ENCODE results near the gene EIF5AL1. TPM values are rescaled to one million over a fixed set of nuclear protein-coding genes. Genes with fewer than 3 reads are reported as not detected.

EIF5AL1 gene
- total RNA-seq, 2 experiments from 2014 or later, result 0.53 to 0.83 TPM

DNA sequence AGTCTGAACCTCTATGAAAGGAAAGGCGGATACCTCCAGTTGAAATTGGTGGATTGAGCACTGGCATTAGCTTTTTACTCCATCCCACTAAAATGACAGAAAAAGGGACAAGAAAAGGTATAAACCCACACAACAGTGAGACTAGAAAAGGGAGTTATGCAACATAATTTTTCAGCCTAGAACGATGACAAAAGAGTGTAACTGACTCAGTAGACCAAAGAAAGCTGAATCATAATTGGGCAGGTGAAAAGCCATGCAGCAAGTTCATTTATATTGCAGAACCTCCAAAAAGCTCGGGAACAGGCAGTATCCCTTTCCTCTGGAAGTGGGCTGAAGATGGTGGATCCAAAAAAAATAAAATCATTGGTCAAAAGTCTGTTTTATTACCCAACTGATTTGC lies 36.5 kb upstream of the EIF5AL1 start:
- Mint-ChIP-seq H3K27me3 (ENCODE audit: low read depth) (peaks cover 33% of the 10 kb centered on the region), H3K9me3 (ENCODE audit: insufficient read depth) (no peaks in the 10 kb centered on the region), H3K4me1 (ENCODE audit: low read depth) (no peaks in the 10 kb centered on the region), H3K36me3 (ENCODE audit: low read depth) (no peaks in the 10 kb centered on the region), H3K27ac (no peak overlapping the region), H3K4me3 (no peak overlapping the region)
- DNase-seq, result no peak
- no peak for ATAC-seq
- ChIA-PET POLR2A (no interaction called here), CTCF (interaction anchor here (1.5 to 3.2 kb wide), 4 partner anchors 8 to 102 kb away, joined by 3 to 17 read pairs (median 12); no protein-coding TSS in a partner anchor)

DNA sequence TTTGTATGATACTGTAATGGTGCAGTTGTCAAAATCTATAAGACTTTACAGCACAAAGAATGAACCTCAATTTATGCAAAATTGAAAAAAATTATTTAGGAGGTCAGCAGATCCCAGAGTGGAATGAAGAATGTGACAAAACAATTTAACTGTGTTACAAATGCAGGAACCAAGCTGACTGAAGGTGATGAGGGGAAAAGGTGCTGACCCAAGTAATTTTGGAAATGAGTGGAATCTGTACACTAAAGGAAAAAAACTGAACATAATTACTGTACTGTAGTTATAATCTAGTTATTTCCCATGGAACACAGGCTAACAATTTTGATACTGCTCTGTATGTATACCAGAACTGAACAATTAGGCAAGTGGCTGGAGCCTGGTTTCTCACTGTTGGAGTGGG lies 35.7 kb upstream of the EIF5AL1 start:
- POLR2A ChIA-PET, result no interaction called here
- CTCF ChIA-PET, result interaction anchor here (2.5 to 3.2 kb wide), 2 partner anchors 9 to 11 kb away, joined by 10 to 14 read pairs; no protein-coding TSS in a partner anchor
- ATAC-seq (no peak), DNase-seq (no peak)
- H3K4me3 Mint-ChIP-seq, result no peak overlapping the region
- no peaks in the 10 kb centered on the region for H3K9me3 Mint-ChIP-seq (ENCODE audit: insufficient read depth)
- H3K27ac Mint-ChIP-seq, result no peak overlapping the region
- H3K27me3 Mint-ChIP-seq (ENCODE audit: low read depth), result peaks cover 35% of the 10 kb centered on the region
- H3K36me3 Mint-ChIP-seq (ENCODE audit: low read depth), result no peaks in the 10 kb centered on the region
- no peaks in the 10 kb centered on the region for H3K4me1 Mint-ChIP-seq (ENCODE audit: low read depth)

DNA sequence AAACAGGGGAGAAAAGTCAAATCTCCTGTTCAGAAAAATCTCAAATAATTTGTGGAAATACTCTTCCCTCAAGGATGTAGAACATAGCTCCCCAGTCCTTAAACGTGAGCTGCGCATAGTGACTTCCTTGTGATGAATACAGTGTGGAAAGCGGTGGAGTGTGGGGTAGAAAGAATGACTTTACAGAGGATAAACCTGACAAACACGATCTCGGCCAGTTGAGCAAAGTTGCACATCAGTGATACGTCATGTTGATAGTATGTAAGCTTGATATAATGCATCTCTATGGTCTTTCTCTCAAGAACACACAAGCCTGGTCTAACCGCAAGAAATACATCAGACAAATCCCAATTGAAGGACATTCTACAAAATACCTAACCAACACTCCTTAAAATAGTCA lies 34.9 kb upstream of the EIF5AL1 start:
- Mint-ChIP-seq H3K4me3 (no peak overlapping the region), H3K27ac (no peak overlapping the region), H3K4me1 (ENCODE audit: low read depth) (no peaks in the 10 kb centered on the region), H3K27me3 (ENCODE audit: low read depth) (peaks cover 36% of the 10 kb centered on the region), H3K9me3 (ENCODE audit: insufficient read depth) (no peaks in the 10 kb centered on the region), H3K36me3 (ENCODE audit: low read depth) (no peaks in the 10 kb centered on the region)
- no peak for DNase-seq
- CTCF ChIA-PET, result interaction anchor here (1.0 to 3.2 kb wide), 5 partner anchors 8 to 104 kb away, joined by 4 to 14 read pairs (median 5); no protein-coding TSS in a partner anchor
- POLR2A ChIA-PET, result no interaction called here
- no peak for ATAC-seq

DNA sequence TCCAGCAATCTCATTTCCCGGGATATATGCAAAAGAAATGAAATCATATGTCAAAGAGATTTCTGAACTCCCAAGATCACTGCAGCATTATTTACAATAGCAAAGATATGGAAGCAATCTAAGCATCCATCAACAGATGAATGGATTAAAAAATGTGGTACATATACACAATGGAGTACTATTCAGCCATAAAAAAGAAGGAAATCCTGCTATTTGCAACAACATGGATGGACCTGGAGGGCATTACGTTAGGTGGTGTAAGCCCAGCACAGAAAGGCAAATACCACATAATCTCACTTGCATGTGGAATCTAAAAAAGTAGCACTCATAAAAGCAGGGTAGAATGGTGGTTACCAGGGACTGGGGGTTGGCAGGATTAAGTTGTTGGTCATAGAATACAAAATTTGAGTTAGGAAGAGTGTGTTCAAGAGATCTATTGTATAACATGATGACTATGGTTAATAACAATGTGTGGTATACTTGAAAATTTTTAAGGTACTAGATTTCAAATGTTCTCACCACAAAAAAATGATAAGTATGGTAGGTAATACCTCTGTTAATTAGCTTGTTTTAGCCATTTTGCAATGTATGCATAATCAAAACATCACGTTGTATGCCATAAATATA lies 32.9 kb upstream of the EIF5AL1 start:
- no peaks in the 10 kb centered on the region for H3K9me3 Mint-ChIP-seq (ENCODE audit: insufficient read depth)
- H3K4me1 Mint-ChIP-seq (ENCODE audit: low read depth), result no peaks in the 10 kb centered on the region
- ChIA-PET POLR2A (no interaction called here), CTCF (interaction anchor here (1.0 kb wide), 1 partner anchor 10 kb away, joined by 4 read pairs; no protein-coding TSS in a partner anchor)
- H3K27ac Mint-ChIP-seq, result no peak overlapping the region
- no peaks in the 10 kb centered on the region for H3K36me3 Mint-ChIP-seq (ENCODE audit: low read depth)
- H3K4me3 Mint-ChIP-seq, result no peak overlapping the region
- peaks cover 27% of the 10 kb centered on the region for H3K27me3 Mint-ChIP-seq (ENCODE audit: low read depth)
- no peak for ATAC-seq
- DNase-seq, result no peak

GRCh38 chr10:79482304-79482703 lies 30.0 kb upstream of the EIF5AL1 start:
- ChIA-PET POLR2A (interaction anchor here (1.0 kb wide), 1 partner anchor 217 kb away, joined by 3 read pairs; no protein-coding TSS in a partner anchor), CTCF (interaction anchor here (1.0 to 2.8 kb wide), 3 partner anchors 9 to 108 kb away, joined by 3 to 9 read pairs (median 4); no protein-coding TSS in a partner anchor)
- no peak for DNase-seq
- ATAC-seq, result no peak
- H3K27me3 Mint-ChIP-seq (ENCODE audit: low read depth), result peaks cover 22% of the 10 kb centered on the region
- H3K9me3 Mint-ChIP-seq (ENCODE audit: insufficient read depth), result no peaks in the 10 kb centered on the region
- H3K4me1 Mint-ChIP-seq (ENCODE audit: low read depth), result no peaks in the 10 kb centered on the region
- H3K36me3 Mint-ChIP-seq (ENCODE audit: low read depth), result no peaks in the 10 kb centered on the region
- no peak overlapping the region for H3K4me3 Mint-ChIP-seq
- no peak overlapping the region for H3K27ac Mint-ChIP-seq

DNA sequence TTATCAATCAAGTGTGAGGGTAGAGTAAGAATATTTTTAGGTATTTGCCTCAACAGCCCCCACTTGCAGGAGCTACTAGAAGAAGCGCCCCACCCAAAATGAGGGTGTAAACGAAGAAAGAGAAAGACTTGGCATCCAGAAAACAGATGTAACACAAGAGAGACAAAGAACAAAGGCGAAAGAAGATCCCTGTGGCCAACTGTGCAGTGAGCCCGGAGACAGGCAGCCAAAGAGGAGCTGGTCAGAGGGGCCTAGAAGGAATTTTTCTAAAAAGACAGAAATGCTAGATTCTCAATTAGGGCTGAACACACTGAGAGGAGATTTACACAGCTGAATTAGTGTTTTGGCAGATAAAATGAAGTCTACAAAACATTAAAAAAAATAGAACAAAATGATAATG lies 29.6 kb upstream of the EIF5AL1 start:
- H3K4me3 Mint-ChIP-seq, result no peak overlapping the region

DNA sequence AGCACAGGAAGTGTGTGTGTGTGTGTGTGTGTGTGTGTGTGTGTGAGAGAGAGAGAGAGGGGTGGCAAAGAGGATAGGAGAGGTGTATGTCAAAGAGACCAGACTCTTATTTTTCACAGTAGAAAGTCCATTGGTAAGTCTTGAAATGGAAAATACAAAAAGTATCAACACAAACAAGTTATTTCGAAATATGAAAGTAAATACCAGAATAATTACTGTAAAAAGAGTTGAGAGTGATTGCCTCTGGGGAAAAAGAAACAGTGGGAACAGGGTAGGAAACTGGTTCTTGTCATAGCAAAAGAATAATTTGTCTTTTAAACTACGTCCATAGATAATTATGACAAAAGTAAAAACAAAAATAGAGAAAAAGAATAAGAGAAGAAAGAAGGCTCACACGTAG lies 29.0 kb upstream of the EIF5AL1 start:
- H3K9me3 Mint-ChIP-seq (ENCODE audit: insufficient read depth), result no peaks in the 10 kb centered on the region

More for the DNA sequence above, 29.6 kb upstream of the EIF5AL1 start:
- Mint-ChIP-seq H3K27ac (no peak overlapping the region), H3K36me3 (ENCODE audit: low read depth) (no peaks in the 10 kb centered on the region), H3K4me1 (ENCODE audit: low read depth) (no peaks in the 10 kb centered on the region), H3K9me3 (ENCODE audit: insufficient read depth) (no peaks in the 10 kb centered on the region), H3K27me3 (ENCODE audit: low read depth) (peaks cover 18% of the 10 kb centered on the region)
- no peak for DNase-seq
- no peak for ATAC-seq
- POLR2A ChIA-PET, result interaction anchor here (1.0 kb wide), 1 partner anchor 217 kb away, joined by 3 read pairs; no protein-coding TSS in a partner anchor
- CTCF ChIA-PET, result interaction anchor here (1.0 to 2.8 kb wide), 3 partner anchors 9 to 108 kb away, joined by 3 to 9 read pairs (median 4); no protein-coding TSS in a partner anchor

GRCh38 chr10:79483948-79484347 lies 28.4 kb upstream of the EIF5AL1 start:
- POLR2A ChIA-PET, result no interaction called here
- Mint-ChIP-seq H3K27ac (no peak overlapping the region), H3K4me1 (ENCODE audit: low read depth) (peaks cover 3% of the 10 kb centered on the region), H3K36me3 (ENCODE audit: low read depth) (no peaks in the 10 kb centered on the region), H3K9me3 (ENCODE audit: insufficient read depth) (no peaks in the 10 kb centered on the region), H3K27me3 (ENCODE audit: low read depth) (peaks cover 18% of the 10 kb centered on the region), H3K4me3 (no peak overlapping the region)
- DNase-seq, result no peak
- ATAC-seq, result no peak
- CTCF ChIA-PET, result no interaction called here

More for the DNA sequence above, 29.0 kb upstream of the EIF5AL1 start:
- Mint-ChIP-seq H3K4me1 (ENCODE audit: low read depth) (no peaks in the 10 kb centered on the region), H3K4me3 (no peak overlapping the region), H3K36me3 (ENCODE audit: low read depth) (no peaks in the 10 kb centered on the region), H3K27ac (no peak overlapping the region), H3K27me3 (ENCODE audit: low read depth) (peaks cover 18% of the 10 kb centered on the region)
- ChIA-PET POLR2A (interaction anchor here (1.0 kb wide), 1 partner anchor 218 kb away, joined by 3 read pairs; no protein-coding TSS in a partner anchor), CTCF (interaction anchor here (1.9 to 2.8 kb wide), 2 partner anchors 15 to 109 kb away, joined by 4 to 9 read pairs; no protein-coding TSS in a partner anchor)
- ATAC-seq (no peak), DNase-seq (no peak)

DNA sequence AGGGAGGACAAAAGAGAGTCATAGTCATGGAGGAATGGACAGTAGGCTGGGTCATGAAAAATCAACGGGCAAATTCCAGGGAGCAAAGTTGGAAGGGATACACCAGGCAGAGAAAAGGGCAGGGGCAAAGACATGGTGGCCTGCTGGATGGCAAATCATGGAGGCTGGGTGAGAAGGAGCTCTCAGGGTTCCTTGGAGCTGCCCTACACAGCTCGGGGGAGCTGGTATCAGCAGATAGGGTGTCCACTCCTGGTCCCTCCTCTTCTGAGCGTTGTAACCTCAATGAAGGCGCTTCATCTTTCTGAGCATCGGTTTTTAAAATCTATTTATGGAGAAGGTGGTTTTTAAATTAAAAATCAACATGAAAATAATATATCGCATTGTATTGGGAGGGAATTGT lies 27.9 kb upstream of the EIF5AL1 start:
- Mint-ChIP-seq H3K27ac (no peak overlapping the region), H3K36me3 (ENCODE audit: low read depth) (no peaks in the 10 kb centered on the region), H3K4me1 (ENCODE audit: low read depth) (peaks cover 7% of the 10 kb centered on the region), H3K4me3 (no peak overlapping the region), H3K9me3 (ENCODE audit: insufficient read depth) (no peaks in the 10 kb centered on the region), H3K27me3 (ENCODE audit: low read depth) (peaks cover 14% of the 10 kb centered on the region)
- ATAC-seq, result no peak
- no peak for DNase-seq
- POLR2A ChIA-PET, result no interaction called here
- CTCF ChIA-PET, result interaction anchor here (7.2 kb wide), 1 partner anchor 111 kb away, joined by 61 read pairs; no protein-coding TSS in a partner anchor

DNA sequence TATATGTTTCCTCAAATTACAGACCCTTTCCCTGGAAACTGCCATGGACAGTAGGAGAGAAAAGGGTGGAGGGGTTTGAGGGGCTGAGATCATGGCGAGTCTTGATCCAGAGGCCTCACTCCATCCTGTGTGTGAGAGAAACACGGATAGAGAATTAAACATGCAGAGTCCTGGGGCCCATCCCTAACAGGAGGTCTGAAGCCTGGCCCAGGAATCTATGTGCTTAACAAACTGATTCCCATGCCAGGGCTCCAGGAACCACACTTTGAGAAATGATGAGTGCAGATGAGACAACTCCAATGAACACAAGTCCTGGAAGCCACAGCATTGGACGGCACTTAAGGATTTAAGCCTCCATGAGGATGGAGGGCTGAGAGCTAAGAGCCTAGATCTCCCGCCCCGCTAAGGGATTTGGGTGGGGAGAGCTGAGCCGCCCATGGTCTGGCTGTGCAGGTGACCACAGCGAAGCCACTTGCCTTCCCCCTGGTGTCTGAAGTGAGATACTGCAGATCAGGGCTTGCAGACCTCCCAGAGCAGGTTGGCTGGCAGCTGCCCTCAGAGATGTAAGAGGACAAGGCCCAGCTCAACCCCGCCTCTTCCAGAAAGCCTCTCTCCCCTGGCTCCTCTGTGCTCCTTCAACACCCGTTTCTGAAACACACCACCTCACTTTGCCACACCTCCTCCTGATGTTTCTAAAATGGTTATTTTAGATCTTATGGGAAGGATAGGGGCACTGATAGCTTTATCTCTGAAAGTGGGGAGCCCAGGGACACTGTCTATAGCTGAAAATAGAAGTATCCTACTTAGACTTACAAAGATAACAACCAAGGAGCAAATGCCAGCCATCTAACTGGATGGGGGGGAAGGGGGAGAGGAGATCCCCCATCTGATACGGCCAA lies 24.8 kb upstream of the EIF5AL1 start:
- CTCF ChIA-PET, result interaction anchor here (0.9 to 7.2 kb wide), 8 partner anchors 9 to 114 kb away, joined by 3 to 61 read pairs (median 4); no protein-coding TSS in a partner anchor

GRCh38 chr10:79488336-79488735 lies 24.0 kb upstream of the EIF5AL1 start:
- no peak for ATAC-seq
- POLR2A ChIA-PET, result no interaction called here

More for the DNA sequence above, 24.8 kb upstream of the EIF5AL1 start:
- POLR2A ChIA-PET, result no interaction called here
- ATAC-seq (peak; percentile 78), DNase-seq (peak; percentile 47)
- Mint-ChIP-seq H3K4me3 (no peak overlapping the region), H3K9me3 (ENCODE audit: insufficient read depth) (no peaks in the 10 kb centered on the region), H3K4me1 (ENCODE audit: low read depth) (peaks cover 7% of the 10 kb centered on the region), H3K36me3 (ENCODE audit: low read depth) (no peaks in the 10 kb centered on the region), H3K27me3 (ENCODE audit: low read depth) (peaks cover 6% of the 10 kb centered on the region), H3K27ac (no peak overlapping the region)

More at GRCh38 chr10:79488336-79488735, 24.0 kb upstream of the EIF5AL1 start:
- Mint-ChIP-seq H3K27me3 (ENCODE audit: low read depth) (peaks cover 6% of the 10 kb centered on the region), H3K4me1 (ENCODE audit: low read depth) (peaks cover 7% of the 10 kb centered on the region), H3K27ac (no peak overlapping the region), H3K9me3 (ENCODE audit: insufficient read depth) (no peaks in the 10 kb centered on the region), H3K4me3 (no peak overlapping the region), H3K36me3 (ENCODE audit: low read depth) (no peaks in the 10 kb centered on the region)
- CTCF ChIA-PET, result interaction anchor here (0.9 to 7.2 kb wide), 7 partner anchors 8 to 115 kb away, joined by 3 to 61 read pairs (median 4); no protein-coding TSS in a partner anchor
- no peak for DNase-seq
